Activated CD8-positive, alpha-beta memory T cell treated with anti-CD3 and anti-CD28 coated beads for 1 hour (primary cell): ENCODE measurements around the gene RNU7-1.

ENCODE experiments used
- DNase-seq, 2 donors: peaks; one replicate each; pipeline ENCODE4 v3.0.0-alpha.2; 2020; ENCODE audit warnings: low read depth in 1 of 2; ENCODE audit errors: extremely low read depth in 1 of 2

Gene RNU7-1

DNA sequence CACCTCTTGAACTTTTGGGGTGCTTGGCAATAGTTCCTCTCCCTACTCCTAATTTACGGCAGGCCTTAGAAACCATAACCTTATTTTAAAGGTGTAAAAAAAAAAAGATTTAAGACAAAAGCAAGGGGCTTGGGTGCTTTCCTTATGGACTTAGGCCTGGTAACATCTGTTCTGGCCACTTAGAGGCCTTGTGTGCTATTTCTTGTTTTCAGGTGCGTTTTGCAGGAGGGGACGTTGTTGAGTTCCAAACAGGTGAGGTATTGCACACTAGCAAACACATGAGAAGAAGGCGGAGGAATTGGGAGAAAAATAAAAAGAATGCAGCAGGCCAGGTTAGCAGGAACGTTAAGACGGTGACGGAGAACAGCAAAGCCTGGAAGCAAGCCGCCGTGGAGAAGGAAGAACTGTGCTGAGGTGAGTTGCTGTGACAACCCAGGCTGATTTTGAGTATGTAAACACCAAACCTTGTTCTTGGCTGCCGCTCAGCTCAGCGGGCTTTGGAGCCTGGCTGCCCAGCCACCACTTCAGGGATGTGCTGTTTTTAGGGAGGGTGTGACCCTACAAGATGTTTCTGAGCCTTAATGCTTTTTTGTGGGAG is 44.4 kb downstream of the RNU7-1 start:
- no peak for DNase-seq
